Measurements from ENCODE around the gene KCNIP4. TPM values are rescaled to one million over a fixed set of nuclear protein-coding genes. Genes with fewer than 3 reads are reported as not detected.
A peak's percentile ranks its signal among the peaks of the same experiment; 100 is the strongest.

The KCNIP4 gene
- total RNA-seq, 1 experiment from 2014 or later, result not detected

- DNase-seq (ENCODE audit: low spot score), result no peak
These were observed 377.5 kb downstream of the KCNIP4 start for GRCh38 chr4:21571100-21571499.

- no peak for DNase-seq (ENCODE audit: low spot score)
These were observed 378.9 kb downstream of the KCNIP4 start for GRCh38 chr4:21569638-21570037.

GRCh38 chr4:21555083-21555482 is 393.5 kb downstream of the KCNIP4 start:
- DNase-seq (ENCODE audit: low spot score), result no peak

- no peak for DNase-seq (ENCODE audit: low spot score)
These were observed 394.1 kb downstream of the KCNIP4 start for GRCh38 chr4:21554500-21554899.

GRCh38 chr4:21554066-21554465 is 394.5 kb downstream of the KCNIP4 start:
- no peak for DNase-seq (ENCODE audit: low spot score)

- DNase-seq (ENCODE audit: low spot score), result no peak
These were observed 396.1 kb downstream of the KCNIP4 start for GRCh38 chr4:21552455-21552854.

GRCh38 chr4:21544955-21545354 is 403.6 kb downstream of the KCNIP4 start:
- DNase-seq (ENCODE audit: low spot score), result no peak

GRCh38 chr4:21544415-21544814 is 404.2 kb downstream of the KCNIP4 start:
- no peak for DNase-seq (ENCODE audit: low spot score)

GRCh38 chr4:21543514-21543913 is 405.1 kb downstream of the KCNIP4 start:
- no peak for DNase-seq (ENCODE audit: low spot score)

GRCh38 chr4:21535898-21536297 is 412.7 kb downstream of the KCNIP4 start:
- no peak for DNase-seq (ENCODE audit: low spot score)

- DNase-seq (ENCODE audit: low spot score), result no peak
These were observed 417.5 kb downstream of the KCNIP4 start for GRCh38 chr4:21531048-21531447.

GRCh38 chr4:21529214-21529613 is 419.4 kb downstream of the KCNIP4 start:
- no peak for DNase-seq (ENCODE audit: low spot score)

GRCh38 chr4:21522296-21522695 is 426.3 kb downstream of the KCNIP4 start:
- DNase-seq (ENCODE audit: low spot score), result no peak

GRCh38 chr4:21517126-21517859 is 431.3 kb downstream of the KCNIP4 start:
- DNase-seq (ENCODE audit: low spot score), result no peak

- DNase-seq (ENCODE audit: low spot score), result no peak
These were observed 434.4 kb downstream of the KCNIP4 start for GRCh38 chr4:21514022-21514694.

GRCh38 chr4:21512353-21512752 is 436.2 kb downstream of the KCNIP4 start:
- DNase-seq (ENCODE audit: low spot score), result peak; percentile 35

GRCh38 chr4:21507439-21507838 is 441.1 kb downstream of the KCNIP4 start:
- peak; percentile 16 for DNase-seq (ENCODE audit: low spot score)

- DNase-seq (ENCODE audit: low spot score), result no peak
These were observed 457.9 kb downstream of the KCNIP4 start for GRCh38 chr4:21490682-21491081.

- no peak for DNase-seq (ENCODE audit: low spot score)
These were observed 471.8 kb downstream of the KCNIP4 start for GRCh38 chr4:21476757-21477156.

GRCh38 chr4:21474195-21474594 is 474.4 kb downstream of the KCNIP4 start:
- no peak for DNase-seq (ENCODE audit: low spot score)

- DNase-seq (ENCODE audit: low spot score), result peak; percentile 57
These were observed 478.0 kb downstream of the KCNIP4 start for GRCh38 chr4:21470535-21470934.

GRCh38 chr4:21469438-21470300 is 478.9 kb downstream of the KCNIP4 start:
- DNase-seq (ENCODE audit: low spot score), result peak; percentile 10
